ENCODE results near the gene PDSS2. TPM values are rescaled to one million over a fixed set of nuclear protein-coding genes. Genes with fewer than 3 reads are reported as not detected.

PDSS2 gene
- total and polyA plus RNA-seq, 2 of the 8 experiments (the other 6 are each of a cell fraction or from before 2014, with no cell fraction given): 10.7 to 16.1 TPM

DNA sequence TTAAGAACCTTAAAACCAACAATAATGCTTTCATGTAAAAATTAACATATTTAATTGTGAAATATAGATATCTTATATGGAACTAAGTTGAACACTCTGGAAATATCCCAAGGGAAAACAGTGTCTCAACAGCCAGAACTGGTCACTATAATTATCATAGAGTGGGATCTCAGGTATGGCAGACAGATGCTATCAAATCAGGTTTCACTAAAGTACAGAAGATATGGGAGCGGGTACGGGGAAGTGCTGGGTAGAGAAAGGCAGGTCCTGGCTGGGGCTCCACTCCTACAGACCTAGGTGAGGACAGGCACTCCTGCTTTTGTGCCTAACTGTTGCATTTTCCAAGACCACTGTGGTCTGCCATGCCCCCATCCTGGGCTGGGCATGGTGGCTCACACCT, 215.9 kb downstream of the PDSS2 start (continued):
- TF ChIP-seq SP2 (IDR thresholded peaks at IDR 0.05; ENCODE audit: low read length) (no peak), JUND (IDR thresholded peaks at IDR 0.05; ENCODE audit: low read length) (no peak), YY1 (IDR thresholded peaks at IDR 0.05; ENCODE audit: low read depth, low read length) (no peak)
